HG02623 (cell line): Measurements from ENCODE around the gene CCDC102A.
A peak's percentile ranks its signal among the peaks of the same experiment; 100 is the strongest.
"Not testable (repeated sequence)": the region's sequence is repeated elsewhere in the genome, so short reads cannot be mapped to it uniquely, and the experiment has no call there.

Experiments
- ATAC-seq: cut with Tn5 transposase; IDR thresholded peaks from one replicate; pipeline ENCODE4 v1.9.1; 2021; ENCODE audit warnings: moderate library complexity; ENCODE audit not compliant: unreplicated experiment

The CCDC102A gene

GRCh38 chr16:57536306-57537193, at the start of gene CCDC102A:
Gene CCDC102A (minus strand): TSS chr16:57536571. CDS start chr16:57529177, 7,394 bp downstream.
- peak; percentile 19 for ATAC-seq

- ATAC-seq: no peak
Measured at GRCh38 chr16:57585051-57585687, 48.8 kb upstream of the CCDC102A start.

- no peak for ATAC-seq
Measured at GRCh38 chr16:57579361-57579665, 42.9 kb upstream of the CCDC102A start.

- no peak for ATAC-seq
Measured at GRCh38 chr16:57578521-57579360, 42.4 kb upstream of the CCDC102A start.

- ATAC-seq: no peak
Measured at GRCh38 chr16:57577691-57578224, 41.4 kb upstream of the CCDC102A start.

- ATAC-seq: no peak
Measured at GRCh38 chr16:57577214-57577613, 40.8 kb upstream of the CCDC102A start.

- peak; percentile 51 for ATAC-seq
Measured at GRCh38 chr16:57576429-57576870, 40.1 kb upstream of the CCDC102A start.

- ATAC-seq: no peak
Measured at GRCh38 chr16:57575468-57576277, 39.3 kb upstream of the CCDC102A start.

- no peak for ATAC-seq
Measured at GRCh38 chr16:57574646-57575467, 38.5 kb upstream of the CCDC102A start.

GRCh38 chr16:57574086-57574485, 37.7 kb upstream of the CCDC102A start:
- no peak for ATAC-seq

GRCh38 chr16:57572978-57573728, 36.8 kb upstream of the CCDC102A start:
- no peak for ATAC-seq

GRCh38 chr16:57571098-57571497, 34.7 kb upstream of the CCDC102A start:
- no peak for ATAC-seq

- ATAC-seq: no peak
Measured at GRCh38 chr16:57570301-57571070, 34.1 kb upstream of the CCDC102A start.

GRCh38 chr16:57569306-57569946, 33.1 kb upstream of the CCDC102A start:
- ATAC-seq: no peak

GRCh38 chr16:57568772-57569171, 32.4 kb upstream of the CCDC102A start:
- not testable (repeated sequence) for ATAC-seq

GRCh38 chr16:57568173-57568678, 31.9 kb upstream of the CCDC102A start:
- ATAC-seq: no peak

GRCh38 chr16:57567691-57568090, 31.3 kb upstream of the CCDC102A start:
- ATAC-seq: no peak
